Spleen (tissue), 11 donors: ENCODE measurements around the gene VAV2. TPM values are rescaled to one million over a fixed set of nuclear protein-coding genes. Genes with fewer than 3 reads are reported as not detected.

Experiments
- DNase-seq: peaks from one replicate; pipeline ENCODE4 v3.0.0-alpha.2; 2020
- H3K27ac ChIP-seq, 8 donors: fragments of 200-600 bp; sonication (generic) in 7 of 8; 1 replicate in 4 of 8; 2 replicates in 4 of 8; pipeline versions ENCODE4 v1.5.0 to v1.8.0; 2016 to 2021; ENCODE audit warnings: inconsistent platforms in 4 of 8, mild to moderate bottlenecking in 4 of 8, moderate library complexity in 1 of 8
- H3K27me3 ChIP-seq, 7 donors: fragments of 200-600 bp; sonication (generic) in 6 of 7; replicated peaks in 1 of 7; 1 replicate in 4 of 7; 2 replicates in 3 of 7; pipeline versions ENCODE4 v1.5.0 to v1.8.0; 2016 to 2021; ENCODE audit warnings: inconsistent platforms in 3 of 7, mild to moderate bottlenecking in 1 of 7
- H3K36me3 ChIP-seq, 6 donors: fragments of 200-600 bp; sonication (generic) in 5 of 6; 1 replicate in 4 of 6; 2 replicates in 2 of 6; pipeline versions ENCODE4 v1.5.0 to v1.8.0; 2016 to 2021; ENCODE audit warnings: inconsistent platforms in 2 of 6
- H3K4me1 ChIP-seq, 6 donors: fragments of 200-600 bp; sonication (generic) in 5 of 6; 1 replicate in 3 of 6; 2 replicates in 3 of 6; pipeline versions ENCODE4 v1.5.0 to v1.8.0; 2016 to 2021; ENCODE audit warnings: inconsistent platforms in 3 of 6
- H3K4me3 ChIP-seq, 8 donors: fragments of 200-600 bp; sonication (generic) in 7 of 8; 1 replicate in 4 of 8; 2 replicates in 4 of 8; pipeline versions ENCODE4 v1.5.0 to v1.8.0; 2016 to 2021; ENCODE audit warnings: inconsistent platforms in 4 of 8, mild to moderate bottlenecking in 4 of 8, moderate library complexity in 2 of 8
- H3K9me3 ChIP-seq, 8 donors: fragments of 200-600 bp; sonication (generic) in 7 of 8; 1 replicate in 4 of 8; 2 replicates in 4 of 8; pipeline versions ENCODE4 v1.5.0 to v1.8.0; 2016 to 2021; ENCODE audit warnings: inconsistent platforms in 4 of 8
- CTCF ChIP-seq, 11 experiments: fragments of 200-600 bp in 7 of 11; fragments of 450-650 bp in 4 of 11; sonication (generic) in 4 of 11; IDR thresholded peaks in 8 of 11; conservative IDR thresholded peaks in 3 of 11; 1 replicate in 7 of 11; 2 replicates in 4 of 11; pipeline versions ENCODE4 v1.4.0 to v1.8.0; 2016 to 2021; ENCODE audit warnings: antibody characterized with exemption in 11 of 11, inconsistent platforms in 4 of 11, mild to moderate bottlenecking in 1 of 11
- POLR2A ChIP-seq, 3 donors: fragments of 450-650 bp; IDR thresholded peaks; one replicate each; pipeline ENCODE4 v1.5.1; 2017; ENCODE audit warnings: antibody characterized with exemption in 3 of 3, mild to moderate bottlenecking in 1 of 3
- POLR2AphosphoS5 ChIP-seq, 3 donors: sonication (generic); formaldehyde crosslinking; IDR thresholded peaks; one replicate each; pipeline ENCODE4 v1.5.1; 2017; ENCODE audit warnings: antibody characterized with exemption in 3 of 3
- WGBS, 5 donors: extraction: QIAGEN DNeasy Blood & Tissue Kit in 3 of 5; methylation state at CpG; one replicate each; pipeline versions ENCODE4 v1.1.5 to v1.1.7; 2013 to 2018; 5-methylcytosine and 5-hydroxymethylcytosine counted together
- intact Hi-C: fragments of 100-400 bp; cut with DNase I; formaldehyde crosslinking; loops from one replicate; pipeline ENCODE4 v1.15.0; 2023; ENCODE audit warnings: low total_unique reads
- polyA plus RNA-seq, 3 donors: library from polyadenylated mRNA; stranded (reverse); fragments of 200-250 nt; gene quantifications; one replicate each; pipeline ENCODE4 v1.2.1, GENCODE V29; 2013
- total RNA-seq, 7 donors: library from RNA; depleted of rRNA in 3 of 7; stranded (reverse); fragments of >200 nt in 3 of 7; fragmentation: NEBNext Ultra II Directional in 4 of 7; extraction: Animal tissue kit (Norgen Biotek cat#: 25700) in 4 of 7; gene quantifications; one replicate each; pipeline versions ENCODE4 v1.1.0 to v1.2.1, GENCODE V29; 2016 to 2021
- donor health status: healthy with polysubstance abuse.
- donor health status: DM: no; HTN: no; CAD: no; lungs with moderate emphysema.
- donor health status: DM: no; HTN: no; CAD: no.
- donor health status: Bipolar disorder and iron deficiency.
- donor health status: healthy.
- donor health status: DM: no; HTN: no; CAD: no.
- donor health status: DM: yes; HTN: yes; CAD: no.

VAV2 gene
- total and polyA plus RNA-seq, 10 donors = 14.2 to 39.2 (median 23.3) TPM

GRCh38 chr9:133937120-133937519, 55.0 kb downstream of the VAV2 start:
- no peaks in the 10 kb centered on the region for H3K9me3 ChIP-seq
- 72 to 91% (median 75%) methylated on average over 4 of the region's 4 CpGs for WGBS, 5 donors
- no peak overlapping the region for H3K4me3 ChIP-seq
- peaks cover 0 to 27% (median 9%) of the 10 kb centered on the region in 6 donors for H3K4me1 ChIP-seq
- no peak overlapping the region for H3K27ac ChIP-seq
- no peaks in the 10 kb centered on the region for H3K27me3 ChIP-seq
- no peak for DNase-seq
- intact Hi-C loops = no loop called here
- H3K36me3 ChIP-seq = peaks cover 0 to 25% (median 0%) of the 10 kb centered on the region in 6 donors
- TF ChIP-seq CTCF (IDR thresholded peaks at IDR 0.05 in 8 of 11, conservative IDR thresholded peaks at IDR 0.05 in 3 of 11) = no peak
- no peak for TF ChIP-seq POLR2A (IDR thresholded peaks at IDR 0.05)
- TF ChIP-seq POLR2AphosphoS5 (IDR thresholded peaks at IDR 0.05) = no peak

GRCh38 chr9:133935328-133936005, 56.7 kb downstream of the VAV2 start:
- H3K36me3 ChIP-seq = peaks cover 0 to 25% (median 0%) of the 10 kb centered on the region in 6 donors
- 67 to 75% (median 70%) methylated on average over 15 to 27 of the region's 27 CpGs for WGBS, 5 donors
- H3K4me1 ChIP-seq = peaks cover 0 to 44% (median 17%) of the 10 kb centered on the region in 6 donors
- no peak overlapping the region for H3K4me3 ChIP-seq
- H3K27ac ChIP-seq = peak overlapping the region in 4 of 8 donors; percentile 26 to 46 (median 40)
- DNase-seq = no peak
- TF ChIP-seq POLR2A (IDR thresholded peaks at IDR 0.05) = no peak
- TF ChIP-seq CTCF (IDR thresholded peaks at IDR 0.05 in 8 of 11, conservative IDR thresholded peaks at IDR 0.05 in 3 of 11) = no peak
- peak in 2 of 3 donors; percentile 22 to 31 for TF ChIP-seq POLR2AphosphoS5 (IDR thresholded peaks at IDR 0.05)
- intact Hi-C loops = no loop called here
- H3K9me3 ChIP-seq = no peaks in the 10 kb centered on the region
- H3K27me3 ChIP-seq = no peaks in the 10 kb centered on the region

- DNase-seq = no peak
- WGBS, 5 donors = 86 to 93% (median 91%) methylated on average over 17 to 19 of the region's 19 CpGs
- intact Hi-C loops = no loop called here
- Histone ChIP-seq H3K4me1 (peaks cover 0 to 45% (median 17%) of the 10 kb centered on the region in 6 donors), H3K36me3 (peaks cover 0 to 25% (median 0%) of the 10 kb centered on the region in 6 donors), H3K27me3 (no peaks in the 10 kb centered on the region), H3K27ac (peak overlapping the region in 4 of 8 donors; percentile 26 to 46 (median 40)), H3K4me3 (no peak overlapping the region), H3K9me3 (no peaks in the 10 kb centered on the region)
- TF ChIP-seq POLR2A (IDR thresholded peaks at IDR 0.05) (no peak), POLR2AphosphoS5 (IDR thresholded peaks at IDR 0.05) (no peak)
These were observed 57.5 kb downstream of the VAV2 start for GRCh38 chr9:133934482-133935232.

GRCh38 chr9:133933426-133934026, 58.6 kb downstream of the VAV2 start:
- H3K27me3 ChIP-seq = no peaks in the 10 kb centered on the region
- H3K27ac ChIP-seq = no peak overlapping the region
- DNase-seq = no peak
- H3K4me1 ChIP-seq = peaks cover 0 to 38% (median 17%) of the 10 kb centered on the region in 6 donors
- WGBS, 5 donors = 74 to 91% (median 78%) methylated on average over 6 of the region's 6 CpGs
- TF ChIP-seq CTCF (IDR thresholded peaks at IDR 0.05 in 8 of 11, conservative IDR thresholded peaks at IDR 0.05 in 3 of 11) (no peak), POLR2AphosphoS5 (IDR thresholded peaks at IDR 0.05) (no peak), POLR2A (IDR thresholded peaks at IDR 0.05) (no peak)
- no peak overlapping the region for H3K4me3 ChIP-seq
- intact Hi-C loops = no loop called here
- peaks cover 0 to 16% (median 0%) of the 10 kb centered on the region in 6 donors for H3K36me3 ChIP-seq
- H3K9me3 ChIP-seq = no peaks in the 10 kb centered on the region
